Activated T-cell treated with anti-CD3 and anti-CD28 coated beads for 1 hour (primary cell): ENCODE data around the gene SNX14.

Experiments used
- DNase-seq: peaks from one replicate; pipeline ENCODE4 v3.0.0-alpha.2; 2020; ENCODE audit warnings: low read depth

The SNX14 gene

GRCh38 chr6:85506441-85507093 is 87.1 kb downstream of the SNX14 start:
- no peak for DNase-seq

- no peak for DNase-seq
Measured at GRCh38 chr6:85498596-85499258, 94.9 kb downstream of the SNX14 start.

- DNase-seq = no peak
Measured at GRCh38 chr6:85496856-85497255, 96.8 kb downstream of the SNX14 start.

- no peak for DNase-seq
Measured at GRCh38 chr6:85496009-85496579, 97.6 kb downstream of the SNX14 start.

- no peak for DNase-seq
Measured at GRCh38 chr6:85494547-85495536, 98.8 kb downstream of the SNX14 start.

- DNase-seq = no peak
Measured at GRCh38 chr6:85493389-85493788, 100.3 kb downstream of the SNX14 start.

- no peak for DNase-seq
Measured at GRCh38 chr6:85490516-85491248, 103.0 kb downstream of the SNX14 start.

GRCh38 chr6:85484948-85485347 is 108.7 kb downstream of the SNX14 start:
- DNase-seq = no peak

GRCh38 chr6:85483846-85484245 is 109.8 kb downstream of the SNX14 start:
- no peak for DNase-seq

GRCh38 chr6:85482905-85483700 is 110.6 kb downstream of the SNX14 start:
- peak; percentile 69 for DNase-seq

GRCh38 chr6:85482206-85482904 is 111.3 kb downstream of the SNX14 start:
- DNase-seq = no peak

- no peak for DNase-seq
Measured at GRCh38 chr6:85479208-85479607, 114.5 kb downstream of the SNX14 start.

- DNase-seq = no peak
Measured at GRCh38 chr6:85476532-85476931, 117.1 kb downstream of the SNX14 start.

GRCh38 chr6:85473748-85474147 is 119.9 kb downstream of the SNX14 start:
- DNase-seq = no peak

GRCh38 chr6:85472744-85473143 is 120.9 kb downstream of the SNX14 start:
- DNase-seq = no peak

GRCh38 chr6:85470023-85470410 is 123.6 kb downstream of the SNX14 start:
- DNase-seq = no peak

GRCh38 chr6:85469276-85470022 is 124.2 kb downstream of the SNX14 start:
- no peak for DNase-seq

- DNase-seq = no peak
Measured at GRCh38 chr6:85468326-85468725, 125.3 kb downstream of the SNX14 start.

- DNase-seq = no peak
Measured at GRCh38 chr6:85465762-85466161, 127.9 kb downstream of the SNX14 start.
